ENCODE results near the gene ZAP70. TPM values are rescaled to one million over a fixed set of nuclear protein-coding genes. Genes with fewer than 3 reads are reported as not detected.

The ZAP70 gene
- total and polyA plus RNA-seq, 2 experiments from 2014 or later = not detected

GRCh38 chr2:97788986-97789644 is 75.7 kb downstream of the ZAP70 start:
- no peak overlapping the region for H3K4me2 ChIP-seq (ENCODE audit: unreplicated experiment)
- peaks cover 10% of the 10 kb centered on the region for H3K36me3 ChIP-seq (ENCODE audit: low read depth)
- H4K20me1 ChIP-seq (ENCODE audit: insufficient read depth) = no peaks in the 10 kb centered on the region
- no peak overlapping the region for H2AFZ ChIP-seq
- H3K9me3 ChIP-seq (ENCODE audit: low read depth) = no peaks in the 10 kb centered on the region
- TF ChIP-seq EZH2 (IDR thresholded peaks at IDR 0.05; ENCODE audit: insufficient read depth, poor library complexity, severe bottlenecking) (no peak), EZH2phosphoT487 (IDR thresholded peaks at IDR 0.05; ENCODE audit: insufficient read depth, low read depth) (no peak)
- no peaks in the 10 kb centered on the region for H3K27me3 ChIP-seq (replicated peaks; ENCODE audit: insufficient read depth)
- H3K27ac ChIP-seq = no peak overlapping the region
- in situ Hi-C loops (cut with MboI) = no loop called here
- no peak for DNase-seq
- WGBS, 2 experiments (ENCODE audit: low coverage in 1 of 2, low lambda C conversion rate in 2 of 2, missing lambda C conversion rate in 2 of 2) = 89 to 92% methylated on average over 7 of the region's 7 CpGs
- no peak overlapping the region for H3K9ac ChIP-seq
- H3K9me2 ChIP-seq (ENCODE audit: insufficient read depth) = no peaks in the 10 kb centered on the region
- H3K79me2 ChIP-seq (ENCODE audit: insufficient read depth) = no peaks in the 10 kb centered on the region
- peaks cover 4% of the 10 kb centered on the region; the same call in 1 of the 2 replicates for H3F3A ChIP-seq (ENCODE audit: insufficient read depth)
- 0 out of 2 replicates have a peak, but pooled peaks cover 5% of the 10 kb centered on the region for H3K4me1 ChIP-seq (ENCODE audit: insufficient read depth)
- H3K4me3 ChIP-seq = no peak overlapping the region

Small RNA genes lying within 50 kb of the gene (small RNA-seq; reads per million reads assigned to genes)
- gene RNU4-8P (ENCODE audit: low read depth, low replicate concordance) = 0.43 reads per million

Other genes starting within 250 kb of the ZAP70 start
- 5.4 and 15.7 TPM in 2 replicates for gene ANKRD36B, start 123.7 kb upstream of the ZAP70 start, total RNA-seq (2014; rRNA removed; shearing (Covaris generic))
- gene ANKRD36B, start 123.7 kb upstream of the ZAP70 start, polyA plus RNA-seq (2016; fragmentation: Nextera tagmentation; extraction: Ambion mirVana) = 6.2 and 9.8 TPM in 2 replicates
- 175 and 211 TPM in 2 replicates for gene COX5B, start 67.5 kb upstream of the ZAP70 start, total RNA-seq (2014; rRNA removed; shearing (Covaris generic))
- gene COX5B, start 67.5 kb upstream of the ZAP70 start, polyA plus RNA-seq (2016; fragmentation: Nextera tagmentation; extraction: Ambion mirVana) = 315 and 327 TPM in 2 replicates
- 63.6 and 65.8 TPM in 2 replicates for gene ACTR1B, start 49.5 kb upstream of the ZAP70 start, total RNA-seq (2014; rRNA removed; shearing (Covaris generic))
- 53.4 and 55.9 TPM in 2 replicates for gene ACTR1B, start 49.5 kb upstream of the ZAP70 start, polyA plus RNA-seq (2016; fragmentation: Nextera tagmentation; extraction: Ambion mirVana)
- gene C2orf92, start 43.9 kb upstream of the ZAP70 start, total RNA-seq (2014; rRNA removed; shearing (Covaris generic)) = 1.2 and 3.4 TPM in 2 replicates
- gene C2orf92, start 43.9 kb upstream of the ZAP70 start, polyA plus RNA-seq (2016; fragmentation: Nextera tagmentation; extraction: Ambion mirVana) = 1.1 and 1.3 TPM in 2 replicates

Data from GM23248 (cell line).